Karpas-422 (cell line): ENCODE data around the gene EHD1. TPM values are rescaled to one million over a fixed set of nuclear protein-coding genes. Genes with fewer than 3 reads are reported as not detected.
"Not testable (repeated sequence)": the region's sequence is repeated elsewhere in the genome, so short reads cannot be mapped to it uniquely, and the experiment has no call there.

Source experiments
- DNase-seq: peaks from one replicate; pipeline ENCODE4 v3.0.0-alpha.2; 2015
- H2AFZ ChIP-seq: fragments of 200-600 bp; sonication (generic); 2 replicates; pipeline ENCODE4 v1.6.1; 2014; ENCODE audit warnings: antibody characterized with exemption, low read length, mixed read lengths
- H3K27ac ChIP-seq: fragments of 200-600 bp; sonication (generic); 2 replicates; pipeline ENCODE4 v1.5.1; 2014; ENCODE audit warnings: mild to moderate bottlenecking, low read length, moderate library complexity
- H3K27me3 ChIP-seq: fragments of 200-600 bp; sonication (generic); 2 replicates; pipeline ENCODE4 v1.6.1; 2014; ENCODE audit warnings: low read length, mixed read lengths
- H3K36me3 ChIP-seq: fragments of 200-600 bp; sonication (generic); 2 replicates; pipeline ENCODE4 v1.6.1; 2014; ENCODE audit warnings: low read length, mixed read lengths; ENCODE audit not compliant: insufficient read depth
- H3K4me1 ChIP-seq: fragments of 200-600 bp; sonication (generic); 2 replicates; pipeline ENCODE4 v1.6.1; 2014; ENCODE audit warnings: mild to moderate bottlenecking, low read length, mixed read lengths
- H3K4me2 ChIP-seq: fragments of 200-600 bp; sonication (generic); 2 replicates; pipeline ENCODE4 v1.6.1; 2014; ENCODE audit warnings: low read length, low read depth, mild to moderate bottlenecking; ENCODE audit not compliant: poor library complexity, severe bottlenecking
- H3K4me3 ChIP-seq: fragments of 200-600 bp; sonication (generic); 2 replicates; pipeline ENCODE4 v1.5.1; 2014; ENCODE audit warnings: mild to moderate bottlenecking, antibody characterized with exemption, low read length, mixed read lengths
- H3K79me2 ChIP-seq: fragments of 200-600 bp; sonication (generic); 2 replicates; pipeline ENCODE4 v1.6.1; 2014; ENCODE audit warnings: mild to moderate bottlenecking, low read length, mixed read lengths
- H3K9ac ChIP-seq: fragments of 200-600 bp; sonication (generic); 2 replicates; pipeline ENCODE4 v1.6.0; 2014; ENCODE audit warnings: low read length
- H3K9me2 ChIP-seq: fragments of 200-600 bp; sonication (generic), shearing (Covaris generic); replicated peaks from 2 replicates; pipeline ENCODE4 v1.6.0; 2014; ENCODE audit warnings: mild to moderate bottlenecking, low read length, moderate library complexity; ENCODE audit not compliant: insufficient read depth
- H3K9me3 ChIP-seq: fragments of 300-700, 200-600 bp; sonication (generic); 2 replicates; pipeline ENCODE4 v1.6.1; 2014; ENCODE audit warnings: low read length, mixed read lengths
- H4K20me1 ChIP-seq: fragments of 200-600 bp; sonication (generic); 2 replicates; pipeline ENCODE4 v1.6.1; 2014; ENCODE audit warnings: mild to moderate bottlenecking, antibody characterized with exemption, low read length, low read depth; ENCODE audit not compliant: insufficient read depth
- total RNA-seq: library from RNA; depleted of rRNA; stranded (reverse); fragments of >200 nt; shearing (Covaris generic); gene quantifications from 2 replicates; pipeline ENCODE4 v1.2.3, GENCODE V29; 2014; ENCODE audit warnings: low replicate concordance

The EHD1 gene
- total RNA-seq, 1 experiment from 2014 or later: 30.8 TPM

DNA sequence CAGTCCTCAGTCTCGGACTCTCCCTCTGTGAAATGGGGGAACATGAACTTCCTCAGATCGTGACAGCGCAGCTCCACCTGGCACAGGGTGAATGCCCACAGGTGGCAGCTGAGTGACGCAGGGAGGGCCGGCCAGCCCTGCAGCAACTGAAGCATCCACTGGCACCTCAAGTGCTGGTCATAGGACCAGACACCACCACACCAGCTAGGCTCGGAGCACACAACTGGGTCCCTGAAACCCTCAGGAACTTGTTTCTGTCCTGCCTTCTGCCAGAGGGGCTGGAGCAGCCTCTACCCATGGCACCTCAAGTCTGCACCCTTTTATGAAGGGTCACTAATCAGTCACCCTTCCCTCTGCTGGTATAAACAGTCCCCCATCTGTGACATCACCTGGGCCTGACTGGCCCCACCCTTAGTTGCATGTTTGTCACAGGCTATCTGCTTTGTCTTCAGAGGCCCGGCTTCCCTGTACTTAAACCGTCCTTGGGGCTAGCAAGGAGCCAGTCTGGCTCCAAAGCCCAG is 26.5 kb downstream of the EHD1 start:
- H3K79me2 ChIP-seq: no peaks in the 10 kb centered on the region
- H3K4me3 ChIP-seq: peak overlapping the region; percentile 31; the same call in 1 of the 2 replicates
- no peaks in the 10 kb centered on the region for H4K20me1 ChIP-seq
- no peaks in the 10 kb centered on the region for H3K9me2 ChIP-seq
- H2AFZ ChIP-seq: no peak overlapping the region
- H3K9me3 ChIP-seq: no peaks in the 10 kb centered on the region
- peak; percentile 70 for DNase-seq
- peak overlapping the region; percentile 95 for H3K27ac ChIP-seq
- no peaks in the 10 kb centered on the region for H3K36me3 ChIP-seq
- peak overlapping the region; percentile 61 for H3K9ac ChIP-seq
- H3K4me2 ChIP-seq: peak overlapping the region; percentile 62
- H3K4me1 ChIP-seq: peaks cover 81% of the 10 kb centered on the region
- H3K27me3 ChIP-seq: no peaks in the 10 kb centered on the region

DNA sequence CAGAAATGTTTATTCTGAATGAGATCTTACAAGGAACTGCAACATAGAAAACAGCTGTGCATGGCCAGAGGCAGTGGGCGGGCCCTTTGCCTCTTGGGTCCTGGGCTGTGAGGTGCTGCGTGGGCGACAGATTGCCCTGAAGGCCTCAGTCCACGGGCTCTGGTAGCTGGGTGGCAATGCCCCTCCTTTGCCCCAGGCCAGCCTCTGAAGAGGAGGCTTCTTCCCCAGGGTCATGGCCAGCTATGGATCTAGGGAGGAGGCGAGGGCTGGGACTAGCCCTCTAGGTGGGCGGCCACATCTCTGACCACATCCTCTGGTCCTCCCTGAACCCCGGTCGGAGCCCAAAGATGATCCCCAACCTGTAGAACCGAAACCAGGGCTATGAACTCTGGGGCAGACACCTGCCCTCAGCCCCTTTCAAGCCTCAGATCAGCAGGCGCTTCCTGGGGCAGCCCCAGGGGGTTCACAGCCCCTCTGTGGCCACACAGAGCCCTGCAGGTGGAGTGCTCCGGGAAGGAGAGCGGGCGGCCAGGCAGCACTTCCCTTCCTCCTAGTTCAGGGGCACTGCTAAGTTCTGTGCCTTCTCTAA is 27.3 kb downstream of the EHD1 start:
- Histone ChIP-seq H4K20me1 (no peaks in the 10 kb centered on the region), H3K36me3 (no peaks in the 10 kb centered on the region), H3K27ac (peak overlapping the region; percentile 95), H2AFZ (no peak overlapping the region), H3K9ac (peak overlapping the region; percentile 61), H3K4me1 (peaks cover 81% of the 10 kb centered on the region), H3K4me3 (peak overlapping the region; percentile 31), H3K9me2 (no peaks in the 10 kb centered on the region), H3K4me2 (peak overlapping the region; percentile 62), H3K79me2 (no peaks in the 10 kb centered on the region), H3K9me3 (no peaks in the 10 kb centered on the region), H3K27me3 (no peaks in the 10 kb centered on the region)
- DNase-seq: peak; percentile 89

- DNase-seq: no peak
- H3K27me3 ChIP-seq: no peaks in the 10 kb centered on the region
- peaks cover 80% of the 10 kb centered on the region for H3K4me1 ChIP-seq
- no peaks in the 10 kb centered on the region for H3K9me3 ChIP-seq
- H3K4me2 ChIP-seq: peak overlapping the region; percentile 50
- H3K27ac ChIP-seq: peak overlapping the region; percentile 95
- H4K20me1 ChIP-seq: no peaks in the 10 kb centered on the region
- no peaks in the 10 kb centered on the region for H3K9me2 ChIP-seq
- no peaks in the 10 kb centered on the region for H3K36me3 ChIP-seq
- no peak overlapping the region for H2AFZ ChIP-seq
- no peaks in the 10 kb centered on the region for H3K79me2 ChIP-seq
- H3K9ac ChIP-seq: peak overlapping the region; percentile 58
- no peak overlapping the region; the same call in 1 of the 2 replicates for H3K4me3 ChIP-seq
Measured at GRCh38 chr11:64849598-64850356, 28.6 kb downstream of the EHD1 start.

DNA sequence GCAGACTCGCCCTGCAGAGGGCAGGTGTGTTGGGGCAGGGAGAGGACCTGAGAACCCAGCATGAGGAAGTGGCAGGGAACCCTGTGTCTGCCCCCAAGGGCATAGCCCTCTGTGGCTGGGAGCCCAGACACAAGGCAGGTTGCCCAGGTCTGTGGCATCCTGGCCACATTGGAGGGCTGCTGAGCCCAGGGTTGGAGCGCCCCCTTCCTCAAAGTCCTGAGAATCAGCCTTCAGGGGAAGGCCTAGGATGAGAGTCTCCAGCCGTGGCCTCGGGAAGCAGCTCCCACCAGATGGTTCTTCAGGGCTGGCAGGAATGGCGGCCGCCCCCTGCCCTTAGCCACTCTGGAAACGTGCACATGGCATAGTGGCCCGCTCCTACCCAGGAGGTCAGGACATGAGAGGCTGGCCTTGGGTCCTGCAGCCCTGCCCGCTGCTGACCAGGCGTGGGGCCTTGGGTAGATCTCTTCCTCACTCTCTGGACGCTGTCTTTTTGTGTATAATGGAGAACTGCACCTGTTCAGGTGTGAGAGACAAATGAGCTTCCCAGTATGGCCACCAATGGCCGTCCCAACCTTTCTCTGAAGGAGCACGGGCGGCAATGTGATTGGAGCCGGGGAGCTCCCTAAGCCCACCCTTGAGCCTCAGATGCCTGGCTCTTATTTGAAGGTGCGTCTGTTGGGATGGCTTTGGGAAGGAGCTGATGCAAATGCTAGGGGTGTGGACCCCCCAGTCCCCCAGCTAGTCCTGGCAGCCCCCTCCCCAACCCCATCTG is 29.4 kb downstream of the EHD1 start:
- H3K4me2 ChIP-seq: peak overlapping the region; percentile 50
- no peaks in the 10 kb centered on the region for H3K9me3 ChIP-seq
- H3K27ac ChIP-seq: peak overlapping the region; percentile 95
- H3K9ac ChIP-seq: peak overlapping the region; percentile 58
- H3K36me3 ChIP-seq: no peaks in the 10 kb centered on the region
- no peaks in the 10 kb centered on the region for H3K27me3 ChIP-seq
- peak; percentile 92 for DNase-seq
- H3K9me2 ChIP-seq: no peaks in the 10 kb centered on the region
- peaks cover 79% of the 10 kb centered on the region for H3K4me1 ChIP-seq
- H3K79me2 ChIP-seq: no peaks in the 10 kb centered on the region
- no peaks in the 10 kb centered on the region for H4K20me1 ChIP-seq
- peak overlapping the region; percentile 23; the same call in 1 of the 2 replicates for H3K4me3 ChIP-seq
- H2AFZ ChIP-seq: no peak overlapping the region

DNA sequence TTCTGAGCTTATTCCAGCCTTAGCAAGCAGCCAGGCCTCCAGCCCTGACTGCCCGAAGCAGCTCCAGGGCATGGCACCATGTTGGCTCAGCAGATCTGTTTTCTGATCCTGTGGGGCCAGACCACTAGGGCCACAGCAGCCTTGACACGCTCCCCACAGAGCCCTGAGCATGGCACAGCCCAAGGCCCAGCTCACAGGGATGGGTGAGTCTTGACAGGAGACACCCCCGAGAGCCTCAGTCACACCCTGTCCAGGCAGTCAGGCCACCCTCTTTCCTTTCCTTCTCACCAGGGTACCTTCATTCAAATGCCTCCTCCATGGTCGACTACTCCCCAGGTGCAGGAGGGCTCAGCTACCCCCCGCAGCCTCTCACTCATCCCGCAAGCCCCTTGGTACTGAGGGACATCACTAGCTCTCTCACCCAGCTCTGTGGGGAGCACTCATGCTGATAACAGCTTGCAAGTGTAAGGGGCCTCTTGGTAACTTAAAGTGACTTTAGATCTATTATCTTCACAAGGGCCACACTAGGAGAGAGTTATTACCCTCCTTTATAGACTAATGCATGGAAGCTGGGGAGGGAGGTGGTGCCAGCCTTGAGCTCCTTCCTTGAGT is 30.1 kb downstream of the EHD1 start:
- Histone ChIP-seq H3K9me2 (no peaks in the 10 kb centered on the region), H3K27ac (peak overlapping the region; percentile 95), H3K79me2 (no peaks in the 10 kb centered on the region), H3K36me3 (no peaks in the 10 kb centered on the region), H3K4me3 (peak overlapping the region; percentile 23; the same call in 1 of the 2 replicates), H3K4me2 (peak overlapping the region; percentile 50), H4K20me1 (no peaks in the 10 kb centered on the region), H3K4me1 (peaks cover 74% of the 10 kb centered on the region), H3K27me3 (no peaks in the 10 kb centered on the region), H2AFZ (no peak overlapping the region), H3K9ac (peak overlapping the region; percentile 58), H3K9me3 (no peaks in the 10 kb centered on the region)
- no peak for DNase-seq

- H3K9ac ChIP-seq: peak overlapping the region; percentile 36
- peaks cover 62% of the 10 kb centered on the region for H3K4me1 ChIP-seq
- no peaks in the 10 kb centered on the region for H4K20me1 ChIP-seq
- no peaks in the 10 kb centered on the region for H3K27me3 ChIP-seq
- no peaks in the 10 kb centered on the region for H3K36me3 ChIP-seq
- H3K79me2 ChIP-seq: no peaks in the 10 kb centered on the region
- H2AFZ ChIP-seq: no peak overlapping the region
- peak overlapping the region; percentile 20 for H3K4me2 ChIP-seq
- peak; percentile 97 for DNase-seq
- no peaks in the 10 kb centered on the region for H3K9me2 ChIP-seq
- no peaks in the 10 kb centered on the region for H3K9me3 ChIP-seq
- H3K27ac ChIP-seq: peak overlapping the region; percentile 95
- no peak overlapping the region for H3K4me3 ChIP-seq
Measured at GRCh38 chr11:64846998-64847666, 31.3 kb downstream of the EHD1 start.

GRCh38 chr11:64845776-64846129 is 32.7 kb downstream of the EHD1 start:
- DNase-seq, H3K27me3 ChIP-seq, H3K36me3 ChIP-seq, H3K9me3 ChIP-seq, H3K79me2 ChIP-seq, H3K9me2 ChIP-seq, H3K4me2 ChIP-seq, H2AFZ ChIP-seq, H3K4me3 ChIP-seq, H4K20me1 ChIP-seq, H3K9ac ChIP-seq, H3K27ac ChIP-seq: not testable (repeated sequence)
- peaks cover 49% of the 10 kb centered on the region for H3K4me1 ChIP-seq
